ENCODE results near the gene RIPOR3. TPM values are rescaled to one million over a fixed set of nuclear protein-coding genes. Genes with fewer than 3 reads are reported as not detected.

Gene RIPOR3
- 1 to 10 TPM in 1 of 2 donors, under 1 TPM in 1; 0.46 to 1.4 TPM for total RNA-seq
- polyA plus RNA-seq (2013, experiment 1 of 2): 0.96 TPM
- 0.25 TPM for polyA plus RNA-seq (2013, experiment 2 of 2)
- long read RNA-seq, experiment 1: 0 reads
- long read RNA-seq, experiment 2, partial matches to known transcripts: 0 of 2 reads
- long read RNA-seq, experiment 2, other reads (novel, unspliced or antisense): 2 of 2 reads
- long read RNA-seq, experiment 3, partial matches to known transcripts: 0 of 3 reads
- long read RNA-seq, experiment 3, other reads (novel, unspliced or antisense): 3 of 3 reads
- long read RNA-seq, experiment 4: 0 reads

- no peaks in the 10 kb centered on the region for H3K4me1 ChIP-seq (ENCODE audit: control insufficient read depth, insufficient read depth, low read length)
- H3K9me3 ChIP-seq (ENCODE audit: control insufficient read depth, low read length): no peaks in the 10 kb centered on the region
- Mint-ChIP-seq H3K27me3 (ENCODE audit: insufficient read depth) (peaks cover 22% of the 10 kb centered on the region), H3K36me3 (ENCODE audit: low read depth) (no peaks in the 10 kb centered on the region), H3K9me3 (no peaks in the 10 kb centered on the region), H3K4me3 (peak within 1 kb of the TSS; percentile 62), H3K4me1 (peaks cover 23% of the 10 kb centered on the region), H3K27ac (peak within 1 kb of the TSS; percentile 13)
- WGBS, 2 experiments (ENCODE audit: insufficient coverage in 1 of 2, insufficient read length in 1 of 2): 14 to 21% methylated on average over 23 to 42 of the region's 42 CpGs
- peak within 1 kb of the TSS; percentile 43 for H3K4me3 ChIP-seq (ENCODE audit: low read length)
- H3K27me3 ChIP-seq (ENCODE audit: control insufficient read depth, insufficient read depth, low read length, poor library complexity, severe bottlenecking): peaks cover 30% of the 10 kb centered on the region
- TF ChIP-seq CTCF (conservative IDR thresholded peaks at IDR 0.05): no peak
- peak; percentile 77 for DNase-seq
- no peak within 1 kb of the TSS for H3K27ac ChIP-seq (ENCODE audit: low read depth, low read length)
- no peaks in the 10 kb centered on the region for H3K36me3 ChIP-seq (ENCODE audit: control insufficient read depth, insufficient read depth, low read length)
- H3K9ac ChIP-seq (ENCODE audit: extremely low read depth, low read length, poor library complexity, severe bottlenecking): no peak within 1 kb of the TSS
Measured at GRCh38 chr20:50690650-50691572, at the start of gene RIPOR3. Gene RIPOR3 (minus strand): TSS chr20:50691542. CDS start chr20:50691128, 414 bp downstream.

GRCh38 chr20:50737352-50737751 lies 46.0 kb upstream of the RIPOR3 start:
- H3K27ac ChIP-seq (ENCODE audit: low read depth, low read length): no peak overlapping the region
- Mint-ChIP-seq H3K9me3 (no peaks in the 10 kb centered on the region), H3K4me3 (no peak overlapping the region), H3K4me1 (peaks cover 41% of the 10 kb centered on the region), H3K27me3 (ENCODE audit: insufficient read depth) (no peaks in the 10 kb centered on the region), H3K27ac (peak overlapping the region; percentile 77), H3K36me3 (ENCODE audit: low read depth) (peaks cover 43% of the 10 kb centered on the region)
- H3K9me3 ChIP-seq (ENCODE audit: control insufficient read depth, low read length): no peaks in the 10 kb centered on the region
- H3K4me1 ChIP-seq (ENCODE audit: control insufficient read depth, insufficient read depth, low read length): peaks cover 28% of the 10 kb centered on the region
- DNase-seq: peak; percentile 78
- TF ChIP-seq CTCF (conservative IDR thresholded peaks at IDR 0.05): no peak
- H3K9ac ChIP-seq (ENCODE audit: extremely low read depth, low read length, poor library complexity, severe bottlenecking): no peak overlapping the region
- H3K27me3 ChIP-seq (ENCODE audit: control insufficient read depth, insufficient read depth, low read length, poor library complexity, severe bottlenecking): no peaks in the 10 kb centered on the region
- peaks cover 25% of the 10 kb centered on the region for H3K36me3 ChIP-seq (ENCODE audit: control insufficient read depth, insufficient read depth, low read length)
- no peak overlapping the region for H3K4me3 ChIP-seq (ENCODE audit: low read length)
- 15 to 70% methylated on average over 2 to 4 of the region's 4 CpGs for WGBS, 2 experiments (ENCODE audit: insufficient coverage in 1 of 2, insufficient read length in 1 of 2)

GRCh38 chr20:50735813-50736212 lies 44.5 kb upstream of the RIPOR3 start:
- DNase-seq: no peak
- Histone ChIP-seq H3K4me3 (ENCODE audit: low read length) (peak overlapping the region; percentile 19), H3K9ac (ENCODE audit: extremely low read depth, low read length, poor library complexity, severe bottlenecking) (no peak overlapping the region), H3K27me3 (ENCODE audit: control insufficient read depth, insufficient read depth, low read length, poor library complexity, severe bottlenecking) (no peaks in the 10 kb centered on the region), H3K27ac (ENCODE audit: low read depth, low read length) (no peak overlapping the region), H3K4me1 (ENCODE audit: control insufficient read depth, insufficient read depth, low read length) (peaks cover 28% of the 10 kb centered on the region), H3K9me3 (ENCODE audit: control insufficient read depth, low read length) (no peaks in the 10 kb centered on the region), H3K36me3 (ENCODE audit: control insufficient read depth, insufficient read depth, low read length) (peaks cover 21% of the 10 kb centered on the region)
- no peaks in the 10 kb centered on the region for H3K27me3 Mint-ChIP-seq (ENCODE audit: insufficient read depth)
- TF ChIP-seq CTCF (conservative IDR thresholded peaks at IDR 0.05): no peak
- H3K4me1 Mint-ChIP-seq: peaks cover 37% of the 10 kb centered on the region
- no peak overlapping the region for H3K4me3 Mint-ChIP-seq
- H3K27ac Mint-ChIP-seq: peak overlapping the region; percentile 77
- H3K9me3 Mint-ChIP-seq: no peaks in the 10 kb centered on the region
- H3K36me3 Mint-ChIP-seq (ENCODE audit: low read depth): peaks cover 40% of the 10 kb centered on the region
